Activated gamma-delta T cell treated with Interleukin-2 at 50 U/mL for 16 hours (primary cell): ENCODE data around the gene TBKBP1.
"Not testable (repeated sequence)": the region's sequence is repeated elsewhere in the genome, so short reads cannot be mapped to it uniquely, and the experiment has no call there.

Experiments used
- DNase-seq: peaks from one replicate; pipeline ENCODE4 v3.0.0-alpha.2; 2020

Gene TBKBP1

GRCh38 chr17:47735139-47735464, 41.1 kb downstream of the TBKBP1 start:
- DNase-seq: no peak

DNA sequence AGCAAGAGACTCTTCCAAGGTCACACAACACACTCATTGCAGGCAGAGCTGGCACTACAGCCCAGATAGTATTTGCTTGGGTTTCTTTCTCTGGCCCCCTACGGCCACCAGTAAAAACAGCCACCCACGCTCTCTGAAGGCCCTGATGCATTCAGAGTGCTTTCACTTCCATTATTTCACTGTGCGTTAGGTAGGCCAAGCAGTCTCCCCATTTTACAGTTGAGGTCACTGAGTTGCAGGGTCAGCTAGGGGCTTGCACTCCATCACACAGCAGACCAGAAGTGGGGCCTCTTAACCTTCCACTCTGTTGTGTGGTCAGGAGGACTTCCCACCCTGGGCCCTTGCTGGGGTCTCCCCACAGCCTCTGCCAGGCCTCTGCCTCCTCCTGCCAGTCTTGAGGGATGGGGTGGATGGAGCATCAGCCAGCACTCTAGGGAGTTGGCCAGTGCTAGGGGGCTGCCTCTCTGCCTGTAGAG, 41.6 kb downstream of the TBKBP1 start:
- DNase-seq: no peak

GRCh38 chr17:47736501-47737495, 42.8 kb downstream of the TBKBP1 start:
- DNase-seq: no peak

DNA sequence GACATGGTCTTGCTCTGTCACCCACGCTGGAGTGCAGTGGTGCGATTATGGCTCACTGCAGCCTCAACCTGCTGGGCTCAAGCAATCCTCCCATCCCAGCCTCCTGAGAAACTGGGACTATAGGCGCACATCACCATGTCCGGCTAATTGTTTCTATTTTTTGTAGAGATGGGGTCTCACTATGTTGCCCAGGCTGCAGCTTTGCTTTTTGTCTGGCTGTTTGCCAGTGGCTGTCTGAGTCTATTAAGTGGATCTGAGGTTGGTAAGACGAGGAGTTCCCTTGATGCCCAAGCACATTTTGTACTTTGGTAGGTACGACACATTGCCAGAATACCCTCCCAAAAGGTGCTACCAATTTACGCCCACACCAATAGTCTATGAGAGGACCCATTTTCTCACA, 44.2 kb downstream of the TBKBP1 start:
- no peak for DNase-seq

GRCh38 chr17:47739150-47739549, 45.2 kb downstream of the TBKBP1 start:
- no peak for DNase-seq

- not testable (repeated sequence) for DNase-seq
Observed at GRCh38 chr17:47739945-47740344, 46.0 kb downstream of the TBKBP1 start.

DNA sequence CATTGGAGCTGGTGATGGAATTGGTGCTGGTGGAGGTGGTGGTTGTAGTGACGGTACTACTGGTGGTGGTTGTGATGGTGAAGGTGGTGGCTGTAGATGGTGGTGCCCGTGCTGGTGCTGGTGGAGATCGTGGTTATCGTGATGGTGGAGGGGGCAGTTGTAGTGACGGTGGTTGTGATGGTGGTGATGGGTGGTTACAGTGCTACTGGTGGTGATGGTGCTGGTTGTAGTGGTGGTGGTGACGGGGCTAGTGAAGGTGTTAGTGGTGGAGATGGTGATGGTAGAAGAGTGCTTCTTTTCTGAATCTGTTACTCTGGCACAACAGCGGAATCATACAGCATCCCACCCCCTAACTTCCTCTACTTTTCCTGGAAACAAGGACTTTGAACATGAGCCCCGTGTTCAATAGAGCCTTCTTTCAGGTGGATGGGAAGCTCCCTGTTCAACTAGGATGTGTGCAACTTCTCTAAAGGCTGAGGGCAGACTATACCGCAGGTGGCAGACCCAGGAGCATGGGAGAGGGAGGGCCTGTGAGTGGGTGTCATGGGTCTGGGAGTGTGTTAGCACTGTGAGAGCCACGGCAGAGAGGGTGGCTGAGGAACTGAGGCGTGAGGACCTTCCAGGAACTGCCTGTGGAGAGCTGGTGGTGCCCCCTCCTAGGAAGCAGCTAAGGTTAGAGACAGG, 47.3 kb downstream of the TBKBP1 start:
- no peak for DNase-seq

DNA sequence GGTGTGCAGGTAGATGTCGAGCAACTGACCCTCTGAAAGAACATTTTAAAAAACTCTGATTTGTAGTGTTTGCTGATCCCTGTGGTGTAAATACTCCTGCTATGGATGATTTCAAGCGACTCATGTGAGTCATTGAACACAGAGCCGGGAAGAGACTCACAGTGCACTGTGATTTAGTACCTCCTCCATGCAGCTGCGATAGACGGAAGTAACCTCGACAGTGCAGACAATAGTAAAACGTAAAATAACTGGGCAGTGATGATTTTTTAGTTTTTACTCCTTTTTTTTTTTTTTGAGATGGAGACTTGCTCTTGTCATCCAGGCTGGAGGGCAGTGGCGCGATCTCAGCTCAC, 47.8 kb downstream of the TBKBP1 start:
- no peak for DNase-seq

GRCh38 chr17:47742319-47743181, 48.6 kb downstream of the TBKBP1 start:
- peak; percentile 55 for DNase-seq

- no peak for DNase-seq
Observed at GRCh38 chr17:47744168-47745036, 50.4 kb downstream of the TBKBP1 start.

GRCh38 chr17:47745037-47745380, 51.0 kb downstream of the TBKBP1 start:
- DNase-seq: no peak

GRCh38 chr17:47751471-47751870, 57.5 kb downstream of the TBKBP1 start:
- DNase-seq: no peak

GRCh38 chr17:47757386-47757785, 63.4 kb downstream of the TBKBP1 start:
- DNase-seq: no peak

DNA sequence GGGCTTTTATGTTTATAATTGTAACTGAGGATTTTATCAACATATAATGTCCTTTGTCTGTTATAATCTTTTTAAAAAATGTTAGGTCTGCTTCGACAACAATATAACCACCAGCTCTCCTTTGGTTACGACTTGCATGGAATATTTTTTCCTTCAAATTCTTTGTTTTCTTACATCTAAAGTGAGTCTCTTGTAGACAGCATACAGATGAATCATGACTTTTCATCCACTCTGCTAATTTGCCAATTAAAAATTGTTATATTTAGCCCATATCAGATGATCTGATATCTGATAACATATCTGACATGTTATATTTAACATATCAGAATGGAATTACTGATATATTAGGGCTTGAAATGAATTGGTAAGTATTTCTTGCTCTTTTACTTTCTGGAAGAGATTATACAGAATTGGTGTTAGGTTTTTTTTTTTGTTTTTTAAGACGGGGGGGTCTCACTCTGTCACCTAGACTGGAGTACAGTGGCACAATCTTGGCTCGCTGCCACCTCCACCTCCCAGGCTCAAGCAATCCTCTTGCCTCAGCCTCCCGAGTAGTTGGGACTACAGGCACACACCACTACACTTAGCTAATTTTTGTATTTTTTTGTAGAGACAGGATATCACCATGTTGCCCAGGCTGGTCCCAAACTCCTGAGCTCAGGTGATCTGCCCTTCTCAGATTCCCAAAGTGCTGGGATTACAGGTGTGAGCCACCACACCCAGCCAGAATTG, 66.6 kb downstream of the TBKBP1 start:
- DNase-seq: no peak
